ENCODE data around the gene TBATA.

DNA sequence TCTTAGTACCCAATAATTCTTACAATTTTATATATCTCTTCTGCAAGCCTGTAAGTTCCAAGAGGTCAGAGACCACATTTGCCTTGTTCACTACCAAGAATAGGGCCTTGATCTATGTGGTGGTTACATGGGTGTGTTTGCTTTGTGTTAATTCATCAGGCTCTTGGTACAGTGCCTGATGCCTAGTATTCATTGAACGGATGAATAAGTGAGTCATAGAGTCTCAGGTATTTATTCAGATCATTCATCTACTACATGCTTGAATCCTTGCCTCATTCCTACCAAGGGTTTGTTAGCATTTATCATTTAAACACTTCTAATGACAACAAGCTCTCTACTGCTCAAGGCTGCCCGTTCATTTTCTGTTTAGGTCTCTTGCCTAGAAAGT lies 19.2 kb upstream of the TBATA start:
- TF ChIP-seq, protein P1, sequence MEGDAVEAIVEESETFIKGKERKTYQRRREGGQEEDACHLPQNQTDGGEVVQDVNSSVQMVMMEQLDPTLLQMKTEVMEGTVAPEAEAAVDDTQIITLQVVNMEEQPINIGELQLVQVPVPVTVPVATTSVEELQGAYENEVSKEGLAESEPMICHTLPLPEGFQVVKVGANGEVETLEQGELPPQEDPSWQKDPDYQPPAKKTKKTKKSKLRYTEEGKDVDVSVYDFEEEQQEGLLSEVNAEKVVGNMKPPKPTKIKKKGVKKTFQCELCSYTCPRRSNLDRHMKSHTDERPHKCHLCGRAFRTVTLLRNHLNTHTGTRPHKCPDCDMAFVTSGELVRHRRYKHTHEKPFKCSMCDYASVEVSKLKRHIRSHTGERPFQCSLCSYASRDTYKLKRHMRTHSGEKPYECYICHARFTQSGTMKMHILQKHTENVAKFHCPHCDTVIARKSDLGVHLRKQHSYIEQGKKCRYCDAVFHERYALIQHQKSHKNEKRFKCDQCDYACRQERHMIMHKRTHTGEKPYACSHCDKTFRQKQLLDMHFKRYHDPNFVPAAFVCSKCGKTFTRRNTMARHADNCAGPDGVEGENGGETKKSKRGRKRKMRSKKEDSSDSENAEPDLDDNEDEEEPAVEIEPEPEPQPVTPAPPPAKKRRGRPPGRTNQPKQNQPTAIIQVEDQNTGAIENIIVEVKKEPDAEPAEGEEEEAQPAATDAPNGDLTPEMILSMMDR (tag by site-specific recombination; IDR thresholded peaks at IDR 0.05): no peak
- TF ChIP-seq ZNF175 (tag by site-specific recombination; IDR thresholded peaks at IDR 0.05) (no peak), ZFHX2 (tag by site-specific recombination; conservative IDR thresholded peaks at IDR 0.05) (no peak)
- TF ChIP-seq, protein P2, sequence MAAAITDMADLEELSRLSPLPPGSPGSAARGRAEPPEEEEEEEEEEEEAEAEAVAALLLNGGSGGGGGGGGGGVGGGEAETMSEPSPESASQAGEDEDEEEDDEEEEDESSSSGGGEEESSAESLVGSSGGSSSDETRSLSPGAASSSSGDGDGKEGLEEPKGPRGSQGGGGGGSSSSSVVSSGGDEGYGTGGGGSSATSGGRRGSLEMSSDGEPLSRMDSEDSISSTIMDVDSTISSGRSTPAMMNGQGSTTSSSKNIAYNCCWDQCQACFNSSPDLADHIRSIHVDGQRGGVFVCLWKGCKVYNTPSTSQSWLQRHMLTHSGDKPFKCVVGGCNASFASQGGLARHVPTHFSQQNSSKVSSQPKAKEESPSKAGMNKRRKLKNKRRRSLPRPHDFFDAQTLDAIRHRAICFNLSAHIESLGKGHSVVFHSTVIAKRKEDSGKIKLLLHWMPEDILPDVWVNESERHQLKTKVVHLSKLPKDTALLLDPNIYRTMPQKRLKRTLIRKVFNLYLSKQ (tag by site-specific recombination; IDR thresholded peaks at IDR 0.05; ENCODE audit: borderline replicate concordance): no peak
